Type B pancreatic cell (in vitro differentiated cells): ENCODE measurements around the gene TAF3. TPM values are rescaled to one million over a fixed set of nuclear protein-coding genes. Genes with fewer than 3 reads are reported as not detected.

Source experiments
- DNase-seq: peaks from one replicate; pipeline ENCODE4 v3.0.0; 2021; ENCODE audit warnings: mixed read lengths; ENCODE audit not compliant: unreplicated experiment; ENCODE audit errors: extremely low spot score
- H3K27ac Mint-ChIP-seq: 2 replicates; pipeline ENCODE4 v1.8.0; 2021; ENCODE audit warnings: mild to moderate bottlenecking, mixed read lengths
- H3K27me3 Mint-ChIP-seq: 2 replicates; pipeline ENCODE4 v1.8.0; 2021; ENCODE audit warnings: mixed read lengths
- H3K36me3 Mint-ChIP-seq: 2 replicates; pipeline ENCODE4 v1.8.0; 2021; ENCODE audit warnings: mixed read lengths
- H3K4me1 Mint-ChIP-seq: one replicate; pipeline ENCODE4 v1.8.0; 2021; ENCODE audit warnings: mixed read lengths; ENCODE audit not compliant: unreplicated experiment
- H3K4me3 Mint-ChIP-seq: 2 replicates; pipeline ENCODE4 v1.8.0; 2021; ENCODE audit warnings: mild to moderate bottlenecking, mixed read lengths
- H3K9me3 Mint-ChIP-seq: 2 replicates; pipeline ENCODE4 v1.8.0; 2021; ENCODE audit warnings: mixed read lengths
- CTCF ChIP-seq: fragments of 200-600 bp; sonication (generic); conservative IDR thresholded peaks from 2 replicates; pipeline ENCODE4 v1.5.0; 2021; ENCODE audit warnings: antibody characterized with exemption, mild to moderate bottlenecking
- total RNA-seq: library from RNA; stranded (reverse); gene quantifications from 2 replicates; pipeline ENCODE4 v1.2.1, GENCODE V29; 2021; ENCODE audit warnings: low replicate concordance

Gene TAF3
- total RNA-seq, 1 donor from 2014 or later = 9.9 TPM

GRCh38 chr10:8052956-8053445, 234.7 kb downstream of the TAF3 start:
- peaks cover 19% of the 10 kb centered on the region for H3K4me1 Mint-ChIP-seq
- H3K27me3 Mint-ChIP-seq = peaks cover 62% of the 10 kb centered on the region
- DNase-seq = no peak
- no peaks in the 10 kb centered on the region for H3K9me3 Mint-ChIP-seq
- peak overlapping the region; percentile 97 for H3K4me3 Mint-ChIP-seq
- peak overlapping the region; percentile 97 for H3K27ac Mint-ChIP-seq
- no peak for TF ChIP-seq CTCF
- peaks cover 17% of the 10 kb centered on the region for H3K36me3 Mint-ChIP-seq

- H3K9me3 Mint-ChIP-seq = no peaks in the 10 kb centered on the region
- peak; percentile 93 for DNase-seq
- H3K4me1 Mint-ChIP-seq = peaks cover 19% of the 10 kb centered on the region
- peak overlapping the region; percentile 97 for H3K27ac Mint-ChIP-seq
- TF ChIP-seq CTCF = peak; percentile 87
- peaks cover 17% of the 10 kb centered on the region for H3K36me3 Mint-ChIP-seq
- peaks cover 60% of the 10 kb centered on the region for H3K27me3 Mint-ChIP-seq
- peak overlapping the region; percentile 97 for H3K4me3 Mint-ChIP-seq
Measured at GRCh38 chr10:8053446-8054243, 235.3 kb downstream of the TAF3 start.

DNA sequence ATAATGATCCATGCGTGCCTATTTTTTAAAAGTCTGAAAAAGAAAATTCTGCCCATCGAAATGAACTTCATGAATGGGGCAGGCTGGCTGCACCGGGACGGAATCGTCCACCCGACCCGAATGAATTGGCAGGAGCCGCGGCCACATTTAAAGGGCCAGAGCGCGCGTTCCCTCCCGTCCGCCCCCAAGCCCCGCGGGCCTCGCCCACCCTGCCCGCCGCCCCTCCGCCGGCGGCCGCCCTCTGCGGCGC, 235.9 kb downstream of the TAF3 start:
- H3K27me3 Mint-ChIP-seq = peaks cover 60% of the 10 kb centered on the region
- H3K36me3 Mint-ChIP-seq = peaks cover 19% of the 10 kb centered on the region
- no peak for TF ChIP-seq CTCF
- peaks cover 22% of the 10 kb centered on the region for H3K4me1 Mint-ChIP-seq
- DNase-seq = no peak
- H3K4me3 Mint-ChIP-seq = peak overlapping the region; percentile 97
- peak overlapping the region; percentile 97 for H3K27ac Mint-ChIP-seq
- no peaks in the 10 kb centered on the region for H3K9me3 Mint-ChIP-seq

GRCh38 chr10:8054494-8055407, 236.4 kb downstream of the TAF3 start, which contains the start of gene GATA3:
Gene GATA3 (plus strand): TSS chr10:8054688. CDS start chr10:8055656, 968 bp downstream.
- peak within 1 kb of the TSS; percentile 97 for H3K4me3 Mint-ChIP-seq
- H3K4me1 Mint-ChIP-seq = peaks cover 28% of the 10 kb centered on the region
- DNase-seq = peak; percentile 81
- H3K36me3 Mint-ChIP-seq = peaks cover 24% of the 10 kb centered on the region
- no peak for TF ChIP-seq CTCF
- H3K9me3 Mint-ChIP-seq = no peaks in the 10 kb centered on the region
- peaks cover 64% of the 10 kb centered on the region for H3K27me3 Mint-ChIP-seq
- peak within 1 kb of the TSS; percentile 97 for H3K27ac Mint-ChIP-seq

GRCh38 chr10:8055420-8056349, 237.4 kb downstream of the TAF3 start:
- Mint-ChIP-seq H3K4me3 (peak overlapping the region; percentile 88), H3K9me3 (no peaks in the 10 kb centered on the region)

More at GRCh38 chr10:8055420-8056349, 237.4 kb downstream of the TAF3 start:
- TF ChIP-seq CTCF = no peak
- H3K4me1 Mint-ChIP-seq = peaks cover 37% of the 10 kb centered on the region
- peaks cover 74% of the 10 kb centered on the region for H3K27me3 Mint-ChIP-seq
- no peak for DNase-seq
- peak overlapping the region; percentile 65 for H3K27ac Mint-ChIP-seq
- peaks cover 33% of the 10 kb centered on the region for H3K36me3 Mint-ChIP-seq
